ENCODE results near the gene GPER1.

DNA sequence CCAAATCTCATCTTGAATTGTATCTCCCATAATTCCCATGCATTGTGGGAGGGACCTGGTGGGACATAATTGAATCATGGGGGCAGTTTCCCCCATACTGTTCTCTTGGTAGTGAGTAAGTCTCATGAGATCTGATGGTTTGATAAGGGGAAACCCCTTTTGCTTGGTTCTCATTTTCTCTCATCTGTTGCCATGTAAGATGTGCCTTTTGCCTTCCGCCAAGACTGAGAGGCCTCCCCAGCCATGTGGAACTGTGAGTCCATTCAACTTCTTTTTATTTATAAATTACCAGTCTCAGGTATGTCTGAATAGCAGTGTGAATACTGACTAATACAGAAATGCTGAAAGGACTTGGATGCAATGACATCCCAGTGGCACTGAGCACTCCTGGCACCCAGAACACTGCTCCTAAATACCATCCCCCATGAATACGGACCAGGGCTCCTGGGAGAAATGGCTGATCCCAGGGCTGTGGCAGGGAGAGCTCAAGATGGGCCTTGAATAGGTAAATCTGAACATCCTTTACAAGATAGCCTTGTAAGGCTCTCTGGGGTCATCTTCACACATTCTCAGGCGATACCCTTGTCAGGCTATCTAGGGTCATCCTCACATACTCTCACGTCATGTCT, 52.7 kb downstream of the GPER1 start:
- TF ChIP-seq, protein P1, sequence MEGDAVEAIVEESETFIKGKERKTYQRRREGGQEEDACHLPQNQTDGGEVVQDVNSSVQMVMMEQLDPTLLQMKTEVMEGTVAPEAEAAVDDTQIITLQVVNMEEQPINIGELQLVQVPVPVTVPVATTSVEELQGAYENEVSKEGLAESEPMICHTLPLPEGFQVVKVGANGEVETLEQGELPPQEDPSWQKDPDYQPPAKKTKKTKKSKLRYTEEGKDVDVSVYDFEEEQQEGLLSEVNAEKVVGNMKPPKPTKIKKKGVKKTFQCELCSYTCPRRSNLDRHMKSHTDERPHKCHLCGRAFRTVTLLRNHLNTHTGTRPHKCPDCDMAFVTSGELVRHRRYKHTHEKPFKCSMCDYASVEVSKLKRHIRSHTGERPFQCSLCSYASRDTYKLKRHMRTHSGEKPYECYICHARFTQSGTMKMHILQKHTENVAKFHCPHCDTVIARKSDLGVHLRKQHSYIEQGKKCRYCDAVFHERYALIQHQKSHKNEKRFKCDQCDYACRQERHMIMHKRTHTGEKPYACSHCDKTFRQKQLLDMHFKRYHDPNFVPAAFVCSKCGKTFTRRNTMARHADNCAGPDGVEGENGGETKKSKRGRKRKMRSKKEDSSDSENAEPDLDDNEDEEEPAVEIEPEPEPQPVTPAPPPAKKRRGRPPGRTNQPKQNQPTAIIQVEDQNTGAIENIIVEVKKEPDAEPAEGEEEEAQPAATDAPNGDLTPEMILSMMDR (IDR thresholded peaks at IDR 0.05): no peak
- TF ChIP-seq POLR2A (IDR thresholded peaks at IDR 0.05): no peak

All from lower leg skin (tissue), 3 donors.